IMR-90 (cell line): Measurements from ENCODE around the gene TENT4B. TPM values are rescaled to one million over a fixed set of nuclear protein-coding genes. Genes with fewer than 3 reads are reported as not detected.

Experiments
- ATAC-seq: fragments of 200-7000 bp; cut with Tn5 transposase; 2 replicates; pipeline ENCODE4 v1.9.1; 2020; ENCODE audit warnings: low read depth, mild to moderate bottlenecking, moderate library complexity
- BruUV-seq: library from RNA; stranded (reverse); fragments of 400-500 nt; replicated peaks from 2 replicates; lab custom pipeline; 2021; lab: Mats Ljungman, UMichigan
- CTCF ChIA-PET: fragments of 300-600 bp; formaldehyde crosslinking; extraction: SDS; loops from one replicate; lab custom pipeline; 2021; ENCODE audit warnings: antibody characterized with exemption; lab: Yijun Ruan, JAX
- POLR2A ChIA-PET: fragments of 300-600 bp; sonication (Branson Sonifier 250); formaldehyde crosslinking; loops from one replicate; lab custom pipeline; 2022; ENCODE audit warnings: antibody characterized with exemption; ENCODE audit not compliant: unreplicated experiment; lab: Charles Lee
- DNase-seq: peaks from one replicate; pipeline ENCODE4 v3.0.0; 2013
- H2AFZ ChIP-seq: replicated peaks from 2 replicates; pipeline ENCODE3; 2013; ENCODE audit warnings: low read length, mild to moderate bottlenecking; ENCODE audit not compliant: poor library complexity
- H2AK5ac ChIP-seq: 2 replicates; pipeline ENCODE4 v1.6.1; 2013; ENCODE audit warnings: low read depth, low read length, inconsistent platforms
- H2AK9ac ChIP-seq: replicated peaks from 2 replicates; pipeline ENCODE3; 2013; ENCODE audit warnings: mild to moderate bottlenecking, low read depth, low read length, moderate library complexity; ENCODE audit not compliant: poor library complexity
- H2BK120ac ChIP-seq: 2 replicates; pipeline ENCODE4 v1.6.1; 2013; ENCODE audit warnings: low read depth, low read length, inconsistent platforms
- H2BK15ac ChIP-seq: 3 replicates; pipeline ENCODE4 v1.6.1; 2013; ENCODE audit warnings: low read depth, low read length, inconsistent platforms
- H2BK20ac ChIP-seq: 2 replicates; pipeline ENCODE4 v1.6.1; 2013; ENCODE audit warnings: low read depth, mild to moderate bottlenecking, inconsistent platforms, low read length, moderate library complexity
- H2BK5ac ChIP-seq: 2 replicates; pipeline ENCODE4 v1.6.1; 2013; ENCODE audit warnings: mild to moderate bottlenecking, low read depth, low read length, inconsistent platforms; ENCODE audit not compliant: poor library complexity, severe bottlenecking
- H3K14ac ChIP-seq: replicated peaks from 2 replicates; pipeline ENCODE4 v1.6.1; 2013; ENCODE audit warnings: low read depth, low read length, inconsistent platforms
- H3K18ac ChIP-seq: 2 replicates; pipeline ENCODE4 v1.6.1; 2013; ENCODE audit warnings: low read depth, low read length, control low read depth
- H3K23ac ChIP-seq: 2 replicates; pipeline ENCODE4 v1.6.1; 2013; ENCODE audit warnings: low read depth, low read length, inconsistent platforms
- H3K27ac ChIP-seq: 2 replicates; pipeline ENCODE4 v1.5.1; 2013; ENCODE audit warnings: mild to moderate bottlenecking, control low read depth, low read length; ENCODE audit not compliant: insufficient read depth
- H3K27me3 ChIP-seq: 2 replicates; pipeline ENCODE4 v1.6.1; 2013; ENCODE audit warnings: low read length; ENCODE audit not compliant: control insufficient read depth, insufficient read depth
- H3K36me3 ChIP-seq: 2 replicates; pipeline ENCODE4 v1.6.1; 2013; ENCODE audit warnings: low read length, mixed read lengths; ENCODE audit not compliant: control insufficient read depth, insufficient read depth
- H3K4ac ChIP-seq: 2 replicates; pipeline ENCODE4 v1.6.1; 2013; ENCODE audit warnings: low read depth, low read length, inconsistent platforms
- H3K4me1 ChIP-seq: 2 replicates; pipeline ENCODE4 v1.6.1; 2013; ENCODE audit warnings: low read length, mixed read lengths; ENCODE audit not compliant: control insufficient read depth, insufficient read depth
- H3K4me2 ChIP-seq: 2 replicates; pipeline ENCODE4 v1.6.1; 2013; ENCODE audit warnings: low read depth, mild to moderate bottlenecking, control low read depth, low read length, moderate library complexity
- H3K4me3 ChIP-seq: 2 replicates; pipeline ENCODE4 v1.5.1; 2013; ENCODE audit warnings: low read depth, mild to moderate bottlenecking, control low read depth, low read length, moderate library complexity; ENCODE audit not compliant: insufficient read depth
- H3K56ac ChIP-seq: 2 replicates; pipeline ENCODE4 v1.6.1; 2013; ENCODE audit warnings: low read length, inconsistent platforms; ENCODE audit not compliant: insufficient read depth; ENCODE audit errors: extremely low read depth
- H3K79me1 ChIP-seq, 2 experiments: 2 replicates each; pipeline ENCODE4 v1.6.1; 2013; ENCODE audit warnings: low read length in 2 of 2, inconsistent platforms in 1 of 2, low read depth in 1 of 2
- H3K9ac ChIP-seq: 2 replicates; pipeline ENCODE4 v1.6.1; 2013; ENCODE audit warnings: low read depth, low read length, control low read depth
- H3K9me1 ChIP-seq: 2 replicates; pipeline ENCODE4 v1.6.1; 2013; ENCODE audit warnings: low read length, inconsistent platforms; ENCODE audit not compliant: insufficient read depth
- H3K9me3 ChIP-seq: 2 replicates; pipeline ENCODE4 v1.6.1; 2013; ENCODE audit warnings: low read length; ENCODE audit not compliant: control insufficient read depth, insufficient read depth
- H4K20me1 ChIP-seq: 2 replicates; pipeline ENCODE4 v1.6.1; 2013; ENCODE audit warnings: low read length, inconsistent platforms; ENCODE audit not compliant: insufficient read depth
- H4K5ac ChIP-seq: 2 replicates; pipeline ENCODE4 v1.6.1; 2013; ENCODE audit warnings: mild to moderate bottlenecking, low read depth, low read length, control low read depth
- H4K8ac ChIP-seq, 2 experiments: 2 replicates each; pipeline ENCODE4 v1.6.1; 2013; ENCODE audit warnings: low read depth in 2 of 2, low read length in 2 of 2, control low read depth in 1 of 2, inconsistent platforms in 1 of 2
- H4K91ac ChIP-seq: 2 replicates; pipeline ENCODE4 v1.6.1; 2013; ENCODE audit warnings: low read depth, low read length, inconsistent platforms; ENCODE audit not compliant: insufficient read depth
- BHLHE40 ChIP-seq: fragments of 150-350 bp; IDR thresholded peaks from 2 replicates; pipeline ENCODE4 v1.6.1; 2016; ENCODE audit warnings: mild to moderate bottlenecking, low read depth, low read length
- ELK1 ChIP-seq: fragments of 150-350 bp; IDR thresholded peaks from 2 replicates; pipeline ENCODE4 v1.6.1; 2016; ENCODE audit warnings: low read depth, mild to moderate bottlenecking, low read length, moderate library complexity, borderline replicate concordance
- MXI1 ChIP-seq: IDR thresholded peaks from 2 replicates; pipeline ENCODE4 v1.6.1; 2012; ENCODE audit warnings: low read depth, mild to moderate bottlenecking, low read length, moderate library complexity, borderline replicate concordance
- WGBS, 2 experiments: methylation state at CpG; one replicate each; pipeline versions ENCODE4 v1.1.5 to v1.1.7; 2013; ENCODE audit warnings: missing lambda C conversion rate in 2 of 2; ENCODE audit not compliant: insufficient read length in 1 of 2; ENCODE audit errors: extremely low coverage in 2 of 2; 5-methylcytosine and 5-hydroxymethylcytosine counted together
- dilution Hi-C: fragments of 300-500 bp; cut with HindIII; formaldehyde crosslinking; loops from one replicate; pipeline ENCODE4 v1.14.3; 2018; ENCODE audit warnings: low sequenced_read_pairs; ENCODE audit not compliant: unreplicated experiment
- in situ Hi-C: fragments of 300-500 bp; cut with MboI; formaldehyde crosslinking; loops from 3 replicates; pipeline ENCODE4 v1.14.3; 2019; ENCODE audit warnings: low sequenced_read_pairs, inconsistent platforms, mixed read lengths
- intact Hi-C: fragments of 100-400 bp; cut with micrococcal nuclease; formaldehyde crosslinking; loops from 2 replicates; pipeline ENCODE4 v1.10.0; 2022
- polyA plus RNA-seq, 3 experiments: library from polyadenylated mRNA; depleted of rRNA; stranded (reverse); fragments of >200 nt; gene quantifications; 2 replicates each; pipeline ENCODE4 v1.2.3, GENCODE V29; 2012; ENCODE audit warnings: low replicate concordance in 1 of 3
- total RNA-seq: library from RNA; depleted of rRNA; stranded (reverse); fragments of >200 nt; gene quantifications from 2 replicates; pipeline ENCODE4 v1.2.3, GENCODE V29; 2012

Gene TENT4B
- total and polyA plus RNA-seq, 2 of the 4 experiments (the other 2 are of a cell fraction): 4.1 to 7.0 TPM

DNA sequence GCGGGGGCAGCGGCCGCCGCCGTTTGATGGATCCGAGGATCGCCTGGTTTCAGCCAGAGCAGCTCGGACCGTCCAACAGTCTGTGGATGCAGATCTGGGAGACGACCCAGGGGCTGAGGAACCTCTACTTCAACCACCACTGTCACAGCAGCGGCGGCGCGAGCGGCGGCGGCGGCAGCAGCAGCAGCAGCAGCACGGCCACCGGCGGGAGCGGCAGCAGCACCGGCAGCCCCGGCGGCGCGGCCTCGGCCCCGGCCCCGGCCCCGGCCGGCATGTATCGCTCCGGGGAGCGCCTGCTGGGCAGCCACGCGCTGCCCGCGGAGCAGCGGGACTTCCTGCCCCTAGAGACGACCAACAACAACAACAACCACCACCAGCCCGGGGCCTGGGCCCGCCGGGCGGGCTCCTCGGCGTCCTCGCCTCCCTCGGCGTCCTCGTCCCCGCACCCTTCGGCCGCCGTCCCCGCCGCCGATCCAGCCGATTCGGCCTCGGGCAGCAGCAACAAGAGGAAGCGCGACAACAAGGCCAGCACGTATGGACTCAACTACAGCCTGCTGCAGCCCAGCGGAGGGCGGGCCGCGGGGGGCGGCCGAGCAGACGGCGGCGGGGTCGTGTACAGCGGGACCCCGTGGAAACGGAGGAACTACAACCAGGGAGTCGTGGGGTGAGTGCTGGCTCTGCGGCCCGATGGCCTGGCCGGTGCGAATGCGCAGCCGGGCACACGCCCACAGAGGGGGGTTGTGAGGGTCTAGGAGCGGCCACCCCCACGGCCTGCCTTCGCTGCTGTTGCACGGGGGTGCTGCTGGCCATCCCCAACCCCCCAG is 702 bp downstream of the TENT4B start:
- intact Hi-C loops (loop anchor here (1.0 to 10.0 kb wide), 4 partner anchors 43 to 591 kb away; partner anchors contain the start of gene CYLD), in situ Hi-C loops (no loop called here), dilution Hi-C loops (no loop called here)
- Histone ChIP-seq H3K27ac (peak overlapping the region; percentile 51), H2AK9ac (peak overlapping the region; percentile 83), H3K23ac (no peak overlapping the region), H3K9ac (peak overlapping the region; percentile 50), H2AFZ (peak overlapping the region; percentile 91), H3K4me1 (peaks cover 5% of the 10 kb centered on the region), H3K4me2 (peak overlapping the region; percentile 94), H3K36me3 (no peaks in the 10 kb centered on the region), H3K56ac (no peak overlapping the region), H3K14ac (no peak overlapping the region; the same call in 1 of the 2 replicates), H4K91ac (no peak overlapping the region), H3K9me3 (no peaks in the 10 kb centered on the region), H2AK5ac (peak overlapping the region; percentile 56; the same call in 1 of the 2 replicates), H2BK120ac (no peak overlapping the region), H3K9me1 (peaks cover 9% of the 10 kb centered on the region; the same call in 1 of the 2 replicates), H2BK20ac (no peak overlapping the region), H3K27me3 (no peaks in the 10 kb centered on the region), H3K18ac (no peak overlapping the region), H3K4ac (peak overlapping the region; percentile 42; the same call in 1 of the 2 replicates), H3K79me1 (peaks cover 2 to 42% of the 10 kb centered on the region in 2 experiments; a peak in 3 of 4 replicates), H3K4me3 (peak overlapping the region; percentile 84), H4K20me1 (peaks cover 47% of the 10 kb centered on the region), H2BK5ac (peak overlapping the region; percentile 51), H4K8ac (no peak overlapping the region), H2BK15ac (no peak overlapping the region), H4K5ac (no peak overlapping the region)
- ChIA-PET CTCF (no interaction called here), POLR2A (no interaction called here)
- TF ChIP-seq MXI1 (peak; percentile 53; the same call in 1 of the 2 replicates), ELK1 (no peak), BHLHE40 (no peak)
- ATAC-seq: peak; percentile 8
- 0% methylated on average over 34 of the region's 89 CpGs; no CpG with 5 or more reads in 1 of the 2 experiments for WGBS, 2 experiments
- no TSS peak for BruUV-seq
- no peak for DNase-seq
